Large intestine (tissue), 3 donors: Measurements from ENCODE around the gene LMNTD2. TPM values are rescaled to one million over a fixed set of nuclear protein-coding genes. Genes with fewer than 3 reads are reported as not detected.

ENCODE experiments used
- DNase-seq, 2 donors: peaks; one replicate each; pipeline versions ENCODE4 v3.0.0 to v3.0.0-alpha.2; 2013
- H3K27ac ChIP-seq: one replicate; pipeline ENCODE4 v1.5.1; 2013; ENCODE audit warnings: low read length
- H3K27me3 ChIP-seq: 2 replicates; pipeline ENCODE4 v1.6.1; 2013; ENCODE audit warnings: low read length; ENCODE audit not compliant: control insufficient read depth, insufficient read depth
- H3K36me3 ChIP-seq: 2 replicates; pipeline ENCODE4 v1.6.1; 2013; ENCODE audit warnings: low read length; ENCODE audit not compliant: control insufficient read depth, insufficient read depth
- H3K4me1 ChIP-seq: one replicate; pipeline ENCODE4 v1.6.1; 2013; ENCODE audit warnings: low read length; ENCODE audit not compliant: control insufficient read depth, insufficient read depth
- H3K4me3 ChIP-seq: one replicate; pipeline ENCODE4 v1.5.1; 2013; ENCODE audit warnings: low read length
- H3K9me3 ChIP-seq: one replicate; pipeline ENCODE4 v1.6.1; 2013; ENCODE audit warnings: mild to moderate bottlenecking, low read depth, low read length, moderate library complexity; ENCODE audit not compliant: control insufficient read depth
- WGBS: methylation state at CpG from one replicate; pipeline ENCODE4 v1.1.5; 2013; ENCODE audit warnings: low lambda C conversion rate; ENCODE audit not compliant: insufficient coverage; 5-methylcytosine and 5-hydroxymethylcytosine counted together
- polyA plus RNA-seq: library from polyadenylated mRNA; unstranded; fragments of 120-200 nt; gene quantifications from one replicate; pipeline ENCODE4 v1.2.1, GENCODE V29; 2013

LMNTD2 gene
- polyA plus RNA-seq, 1 donor = 4.6 TPM

- H3K36me3 ChIP-seq = peaks cover 17% of the 10 kb centered on the region
- H3K27ac ChIP-seq = no peak overlapping the region
- peaks cover 17% of the 10 kb centered on the region for H3K4me1 ChIP-seq
- WGBS = no CpG with 5 or more reads among the region's 5 CpGs
- no peak for DNase-seq
- H3K27me3 ChIP-seq = no peaks in the 10 kb centered on the region
- H3K4me3 ChIP-seq = no peak overlapping the region
- peaks cover 3% of the 10 kb centered on the region for H3K9me3 ChIP-seq
These were observed 51.6 kb downstream of the LMNTD2 start for GRCh38 chr11:508956-509355.

GRCh38 chr11:507727-508515 lies 52.6 kb downstream of the LMNTD2 start:
- Histone ChIP-seq H3K36me3 (peaks cover 14% of the 10 kb centered on the region), H3K4me3 (peak overlapping the region; percentile 51), H3K27ac (no peak overlapping the region), H3K4me1 (peaks cover 20% of the 10 kb centered on the region), H3K27me3 (no peaks in the 10 kb centered on the region), H3K9me3 (peaks cover 3% of the 10 kb centered on the region)
- 100% methylated on average over 2 of the region's 45 CpGs for WGBS
- no peak for DNase-seq

DNA sequence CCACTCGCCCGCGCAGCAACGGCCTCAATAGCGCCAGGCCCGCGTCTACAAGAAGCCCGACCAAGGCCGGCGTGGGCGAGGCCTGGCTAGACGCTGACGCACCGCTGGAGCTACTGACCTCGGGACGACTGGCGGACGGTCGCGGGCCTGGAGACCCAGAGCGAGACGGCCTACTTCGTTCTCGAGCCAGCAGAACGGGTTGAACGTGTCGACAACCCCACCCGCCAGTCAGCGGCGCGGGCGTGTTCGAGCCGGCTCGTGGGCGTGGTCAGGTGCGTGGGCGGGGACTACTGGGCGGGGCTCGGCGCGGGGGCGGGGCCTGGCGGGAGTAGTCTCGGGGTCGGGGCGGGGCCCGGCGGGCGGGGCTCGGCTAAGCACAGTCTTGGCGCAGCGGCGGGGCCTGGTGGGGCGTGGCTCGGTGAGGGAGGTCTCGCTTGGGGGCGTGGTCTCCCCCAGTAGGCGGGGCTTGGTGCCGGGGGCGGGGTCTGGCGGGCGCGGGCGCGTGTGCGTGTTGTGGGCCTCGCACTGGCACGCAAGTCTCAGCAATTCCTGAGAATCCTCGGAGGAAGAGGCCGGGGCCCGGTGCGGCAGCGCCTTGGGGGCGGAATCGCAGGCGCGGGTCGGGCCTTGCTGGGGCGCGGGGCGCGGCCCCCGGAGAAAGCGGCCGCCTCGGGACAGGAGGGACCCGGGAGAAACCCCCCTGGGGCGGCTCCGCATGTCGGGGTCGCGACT lies 53.4 kb downstream of the LMNTD2 start, which contains the start of gene RNH1:
Gene RNH1 (minus strand): TSS at position 248 of the 732 bp plus-strand sequence. CDS start 5,080 bp downstream, outside the sequence.
- Histone ChIP-seq H3K4me3 (peak within 1 kb of the TSS; percentile 87), H3K27ac (peak within 1 kb of the TSS; percentile 100), H3K4me1 (peaks cover 20% of the 10 kb centered on the region), H3K36me3 (peaks cover 18% of the 10 kb centered on the region), H3K9me3 (peaks cover 3% of the 10 kb centered on the region), H3K27me3 (no peaks in the 10 kb centered on the region)
- DNase-seq = peak; percentile 92 to 93
- no CpG with 5 or more reads among the region's 93 CpGs for WGBS

DNA sequence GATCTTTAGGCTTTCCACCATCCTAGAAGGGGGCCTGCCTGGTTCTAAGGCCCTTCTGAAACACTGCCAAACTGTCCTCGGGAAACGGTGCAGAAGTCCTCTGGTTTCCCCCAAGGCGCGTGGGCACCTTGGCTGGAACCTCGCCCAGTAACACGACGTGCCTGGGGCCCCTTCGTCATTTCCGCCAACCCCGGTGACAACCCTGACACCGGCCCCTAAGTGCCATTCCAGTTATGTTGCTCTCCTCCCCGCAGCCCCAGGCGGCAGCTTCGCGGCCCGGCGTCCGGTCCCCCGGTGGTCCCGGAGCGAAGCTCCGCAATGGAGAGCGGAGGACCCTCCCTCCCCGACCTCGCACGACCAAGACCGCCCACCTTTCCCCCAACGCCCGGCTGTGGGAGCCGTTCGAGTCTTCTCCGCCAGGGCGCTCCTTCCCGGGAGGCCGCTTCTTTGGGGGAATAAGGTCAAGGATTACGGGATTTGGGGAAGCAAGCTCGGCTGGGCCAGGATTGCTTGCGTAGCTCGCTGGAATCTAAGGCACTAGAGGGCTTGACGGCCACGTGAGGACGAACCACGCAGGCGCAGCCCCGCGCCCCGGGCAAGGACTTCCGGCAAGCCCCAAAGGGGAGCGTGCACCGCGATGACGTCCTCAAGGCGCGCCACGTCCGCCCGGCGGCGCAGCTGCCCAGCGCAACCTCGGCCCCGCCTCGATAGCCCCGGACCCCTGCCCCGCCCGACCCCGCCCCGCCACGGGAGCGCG lies 54.1 kb downstream of the LMNTD2 start:
- DNase-seq = peak; percentile 98 to 99
- peaks cover 22% of the 10 kb centered on the region for H3K36me3 ChIP-seq
- H3K4me3 ChIP-seq = peak overlapping the region; percentile 87
- H3K4me1 ChIP-seq = peaks cover 20% of the 10 kb centered on the region
- peak overlapping the region; percentile 100 for H3K27ac ChIP-seq
- H3K9me3 ChIP-seq = peaks cover 3% of the 10 kb centered on the region
- H3K27me3 ChIP-seq = no peaks in the 10 kb centered on the region
- no CpG with 5 or more reads among the region's 71 CpGs for WGBS

- peaks cover 3% of the 10 kb centered on the region for H3K9me3 ChIP-seq
- H3K27ac ChIP-seq = no peak overlapping the region
- no peaks in the 10 kb centered on the region for H3K27me3 ChIP-seq
- 89% methylated on average over 5 of the region's 7 CpGs for WGBS
- DNase-seq = no peak
- H3K4me3 ChIP-seq = peak overlapping the region; percentile 47
- peaks cover 31% of the 10 kb centered on the region for H3K36me3 ChIP-seq
- peaks cover 20% of the 10 kb centered on the region for H3K4me1 ChIP-seq
These were observed 55.6 kb downstream of the LMNTD2 start for GRCh38 chr11:504994-505344.

Other genes with a start within 250 kb of the LMNTD2 start
- 137 TPM for gene IFITM1, start 246.7 kb downstream of the LMNTD2 start, polyA plus RNA-seq
- gene IFITM3, start 239.9 kb downstream of the LMNTD2 start, polyA plus RNA-seq = 250 TPM
- gene B4GALNT4, start 191.2 kb downstream of the LMNTD2 start, polyA plus RNA-seq = 24.0 TPM
- gene PKP3, start 166.5 kb downstream of the LMNTD2 start, polyA plus RNA-seq = 71.6 TPM
- gene SIGIRR, start 145.7 kb downstream of the LMNTD2 start, polyA plus RNA-seq = 84.9 TPM
- gene ANO9, start 118.7 kb downstream of the LMNTD2 start, polyA plus RNA-seq = 169 TPM
- 21.1 TPM for gene PTDSS2, start 110.5 kb downstream of the LMNTD2 start, polyA plus RNA-seq
- gene RNH1, start 53.5 kb downstream of the LMNTD2 start, polyA plus RNA-seq = 85.4 TPM
- gene HRAS, start 25.2 kb downstream of the LMNTD2 start, polyA plus RNA-seq = 28.3 TPM
- gene LRRC56, start 23.2 kb downstream of the LMNTD2 start, polyA plus RNA-seq = 2.4 TPM
- gene RASSF7, start 232 bp upstream of the LMNTD2 start, polyA plus RNA-seq = 45.4 TPM
- 40.5 TPM for gene PHRF1, start 15.7 kb upstream of the LMNTD2 start, polyA plus RNA-seq
- gene IRF7, start 55.2 kb upstream of the LMNTD2 start, polyA plus RNA-seq = 16.7 TPM
- gene CDHR5, start 64.2 kb upstream of the LMNTD2 start, polyA plus RNA-seq = 763 TPM
- 131 TPM for gene SCT, start 66.4 kb upstream of the LMNTD2 start, polyA plus RNA-seq
- 1.3 TPM for gene DRD4, start 76.5 kb upstream of the LMNTD2 start, polyA plus RNA-seq
- 24.1 TPM for gene DEAF1, start 134.5 kb upstream of the LMNTD2 start, polyA plus RNA-seq
- 36.1 TPM for gene TMEM80, start 135.1 kb upstream of the LMNTD2 start, polyA plus RNA-seq
- 260 TPM for gene EPS8L2, start 145.5 kb upstream of the LMNTD2 start, polyA plus RNA-seq
- gene TALDO1, start 186.7 kb upstream of the LMNTD2 start, polyA plus RNA-seq = 92.4 TPM
- gene GATD1, start 216.7 kb upstream of the LMNTD2 start, polyA plus RNA-seq = 58.1 TPM
- 2.0 TPM for gene CEND1, start 229.4 kb upstream of the LMNTD2 start, polyA plus RNA-seq
- 14.6 TPM for gene SLC25A22, start 237.5 kb upstream of the LMNTD2 start, polyA plus RNA-seq
- gene PIDD1, start 244.5 kb upstream of the LMNTD2 start, polyA plus RNA-seq = 15.1 TPM
- 1,325 TPM for gene RPLP2, start 249.2 kb upstream of the LMNTD2 start, polyA plus RNA-seq